B cell (primary cell): ENCODE data around the gene GBX1. TPM values are rescaled to one million over a fixed set of nuclear protein-coding genes. Genes with fewer than 3 reads are reported as not detected.

ENCODE experiments used
- ATAC-seq: fragments of 200-7000 bp; cut with Tn5 transposase; one replicate; pipeline ENCODE4 v1.10.0; 2021; ENCODE audit warnings: low read depth, mild to moderate bottlenecking, moderate number of reproducible peaks, moderate library complexity
- CTCF ChIA-PET: fragments of 350-600 bp; sonication (Branson Sonifier 250); formaldehyde crosslinking; loops from one replicate; lab custom pipeline; 2021; ENCODE audit warnings: antibody characterized with exemption, inconsistent platforms; lab: Charles Lee
- POLR2A ChIA-PET: fragments of 350-600 bp; sonication (Branson Sonifier 250); formaldehyde crosslinking; loops from one replicate; lab custom pipeline; 2021; ENCODE audit warnings: antibody characterized with exemption; lab: Charles Lee
- DNase-seq: peaks from one replicate; pipeline ENCODE4 v3.0.0; 2013
- H2AFZ ChIP-seq: 2 replicates; pipeline ENCODE4 v1.6.1; 2012; ENCODE audit warnings: mild to moderate bottlenecking, low read depth, low read length; ENCODE audit not compliant: insufficient read depth, poor library complexity, severe bottlenecking
- H3K27ac ChIP-seq, 2 donors: 1 replicate in 1 of 2; 2 replicates in 1 of 2; pipeline ENCODE4 v1.5.1; 2012 to 2013; ENCODE audit warnings: low read length in 2 of 2, mild to moderate bottlenecking in 2 of 2, moderate library complexity in 1 of 2
- H3K27me3 ChIP-seq, 4 experiments: fragments of 200-600 bp in 1 of 4; sonication (generic) in 1 of 4; replicated peaks in 1 of 4; 1 replicate in 2 of 4; 2 replicates in 2 of 4; pipeline versions ENCODE4 v1.6.1 to v1.7.0; 2013 to 2016; ENCODE audit warnings: low read length in 3 of 4, mild to moderate bottlenecking in 2 of 4, mixed read lengths in 1 of 4, moderate library complexity in 1 of 4; ENCODE audit not compliant: insufficient read depth in 4 of 4, control insufficient read depth in 3 of 4; ENCODE audit errors: control extremely low read depth in 1 of 4
- H3K36me3 ChIP-seq, 2 experiments: replicated peaks in 1 of 2; 1 replicate in 1 of 2; 2 replicates in 1 of 2; pipeline versions ENCODE4 v1.6.1 to v1.7.1; 2013; ENCODE audit warnings: low read length in 1 of 2; ENCODE audit not compliant: insufficient read depth in 2 of 2, control insufficient read depth in 1 of 2; ENCODE audit errors: control extremely low read depth in 1 of 2, extremely low read depth in 1 of 2
- H3K4me1 ChIP-seq, 2 donors: fragments of 200-600 bp in 1 of 2; sonication (generic) in 1 of 2; 1 replicate in 1 of 2; 2 replicates in 1 of 2; pipeline versions ENCODE4 v1.5.1 to v1.6.1; 2013 to 2017; ENCODE audit warnings: low read length in 2 of 2; ENCODE audit not compliant: control insufficient read depth in 2 of 2, insufficient read depth in 2 of 2
- H3K4me2 ChIP-seq: replicated peaks from 2 replicates; pipeline ENCODE3; 2012; ENCODE audit warnings: mild to moderate bottlenecking, low read depth, low read length; ENCODE audit not compliant: poor library complexity, severe bottlenecking
- H3K4me3 ChIP-seq, 5 experiments: fragments of 200-600 bp in 1 of 5; sonication (generic) in 1 of 5; 1 replicate in 3 of 5; 2 replicates in 2 of 5; pipeline versions ENCODE4 v1.5.1 to v1.7.0; 2011 to 2016; ENCODE audit warnings: low read length in 4 of 5, mild to moderate bottlenecking in 4 of 5, low read depth in 2 of 5, control low read depth in 1 of 5, moderate library complexity in 1 of 5; ENCODE audit not compliant: insufficient read depth in 1 of 5; ENCODE audit errors: control extremely low read depth in 1 of 5, extremely low read depth in 1 of 5
- H3K79me2 ChIP-seq: fragments of 200-600 bp; sonication (generic); one replicate; pipeline ENCODE4 v1.6.0; 2016; ENCODE audit warnings: low read length; ENCODE audit not compliant: control insufficient read depth, insufficient read depth
- H3K9ac ChIP-seq: fragments of 200-600 bp; sonication (generic); 2 replicates; pipeline ENCODE4 v1.6.1; 2017; ENCODE audit warnings: mild to moderate bottlenecking, low read length, moderate library complexity
- H3K9me3 ChIP-seq, 3 donors: one replicate each; pipeline versions ENCODE4 v1.6.1 to v1.7.1; 2013; ENCODE audit warnings: low read length in 2 of 3; ENCODE audit not compliant: control insufficient read depth in 2 of 3, insufficient read depth in 1 of 3; ENCODE audit errors: control extremely low read depth in 1 of 3
- H4K20me1 ChIP-seq: 2 replicates; pipeline ENCODE4 v1.6.0; 2012; ENCODE audit warnings: mild to moderate bottlenecking, low read length; ENCODE audit not compliant: insufficient read depth, control insufficient read depth, poor library complexity, severe bottlenecking
- H3K27ac Mint-ChIP-seq: one replicate; pipeline ENCODE4 v1.8.0; 2021; ENCODE audit warnings: mixed read lengths
- H3K27me3 Mint-ChIP-seq: one replicate; pipeline ENCODE4 v1.8.0; 2021; ENCODE audit warnings: mixed read lengths
- H3K4me1 Mint-ChIP-seq: one replicate; pipeline ENCODE4 v1.8.0; 2021; ENCODE audit warnings: mixed read lengths
- H3K4me3 Mint-ChIP-seq: one replicate; pipeline ENCODE4 v1.8.0; 2021; ENCODE audit warnings: mixed read lengths
- H3K9me3 Mint-ChIP-seq: one replicate; pipeline ENCODE4 v1.8.0; 2022; ENCODE audit warnings: mixed read lengths; ENCODE audit not compliant: insufficient read depth
- EZH2 ChIP-seq: IDR thresholded peaks from 2 replicates; pipeline ENCODE4 v1.6.1; 2012; ENCODE audit warnings: borderline replicate concordance, low read depth, mild to moderate bottlenecking, moderate library complexity, low read length; ENCODE audit not compliant: insufficient read depth, poor library complexity, severe bottlenecking
- WGBS: methylation state at CpG from one replicate; pipeline ENCODE4 v1.1.5; 2013; ENCODE audit warnings: missing lambda C conversion rate; ENCODE audit not compliant: insufficient coverage; 5-methylcytosine and 5-hydroxymethylcytosine counted together
- intact Hi-C: fragments of 100-400 bp; cut with micrococcal nuclease; formaldehyde crosslinking; loops from one replicate; pipeline ENCODE4 v1.10.0; 2022
- polyA plus RNA-seq: library from polyadenylated mRNA; depleted of rRNA; stranded (reverse); fragments of >200 nt; gene quantifications from 2 replicates; pipeline ENCODE4 v1.2.3, GENCODE V29; 2012
- total RNA-seq, 2 donors: library from RNA; stranded (reverse); fragments of 120-200 nt in 1 of 2; gene quantifications; 1 replicate in 1 of 2; 2 replicates in 1 of 2; pipeline versions ENCODE4 v1.2.3 to v1.2.4, GENCODE V29; 2013 to 2022
- TF ChIP-seq, protein P1 (sequence below): fragments of 200-600 bp; IDR thresholded peaks from one replicate; pipeline ENCODE4 v1.8.0; 2022; ENCODE audit warnings: antibody characterized with exemption, mild to moderate bottlenecking

Gene GBX1
- total and polyA plus RNA-seq, 2 donors (not counting 1 experiment from before 2014, with no cell fraction given) = not detected

DNA sequence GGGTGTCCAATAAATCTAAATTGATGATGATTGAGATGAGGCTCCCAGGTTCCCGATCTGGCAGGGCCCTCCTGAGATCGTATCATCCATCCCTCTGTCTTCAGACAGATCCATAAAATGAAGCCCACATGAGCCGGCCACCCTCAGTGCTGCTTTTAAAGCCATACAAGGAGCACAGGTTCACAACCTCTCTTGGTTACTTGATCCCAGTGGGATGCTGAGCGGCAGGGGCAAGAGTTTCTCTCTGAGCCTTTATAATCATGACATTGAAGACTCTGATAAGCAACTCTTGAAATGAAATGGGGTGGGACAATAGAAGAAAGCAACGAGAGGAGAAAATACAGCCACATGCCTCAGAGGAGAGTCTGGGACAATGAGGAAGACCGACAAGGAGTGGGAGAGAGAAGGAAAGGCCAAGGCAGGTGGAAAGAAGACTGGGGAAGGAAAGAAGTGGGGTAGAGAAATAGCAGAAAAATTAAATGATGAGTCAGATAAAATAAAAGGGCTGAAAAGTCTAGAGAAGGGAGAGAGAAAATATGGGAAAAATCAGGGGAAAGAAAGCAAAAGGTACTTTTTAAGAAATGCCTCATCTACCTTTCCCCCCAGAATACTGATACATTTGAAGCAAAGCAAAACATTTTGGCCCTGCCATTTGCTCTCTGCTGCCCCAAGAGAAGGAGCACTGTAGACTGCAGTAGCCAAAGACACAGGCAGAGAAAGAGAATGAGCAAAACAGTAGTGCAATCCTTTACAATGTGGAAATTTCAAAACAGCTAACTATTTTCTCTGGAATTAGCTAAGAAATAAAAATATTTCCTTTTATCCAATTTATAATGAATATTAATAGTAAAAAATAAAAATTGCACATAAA, 14.6 kb downstream of the GBX1 start:
- no peaks in the 10 kb centered on the region for H3K9me3 Mint-ChIP-seq

GRCh38 chr7:151150388-151150787, 17.1 kb downstream of the GBX1 start:
- CTCF ChIA-PET = no interaction called here
- no peak overlapping the region for H3K4me3 ChIP-seq
- WGBS = 100% methylated on average over 1 of the region's 3 CpGs
- H3K4me1 Mint-ChIP-seq = no peaks in the 10 kb centered on the region
- H3K4me3 Mint-ChIP-seq = no peak overlapping the region
- no peak for TF ChIP-seq EZH2
- TF ChIP-seq, protein P1, sequence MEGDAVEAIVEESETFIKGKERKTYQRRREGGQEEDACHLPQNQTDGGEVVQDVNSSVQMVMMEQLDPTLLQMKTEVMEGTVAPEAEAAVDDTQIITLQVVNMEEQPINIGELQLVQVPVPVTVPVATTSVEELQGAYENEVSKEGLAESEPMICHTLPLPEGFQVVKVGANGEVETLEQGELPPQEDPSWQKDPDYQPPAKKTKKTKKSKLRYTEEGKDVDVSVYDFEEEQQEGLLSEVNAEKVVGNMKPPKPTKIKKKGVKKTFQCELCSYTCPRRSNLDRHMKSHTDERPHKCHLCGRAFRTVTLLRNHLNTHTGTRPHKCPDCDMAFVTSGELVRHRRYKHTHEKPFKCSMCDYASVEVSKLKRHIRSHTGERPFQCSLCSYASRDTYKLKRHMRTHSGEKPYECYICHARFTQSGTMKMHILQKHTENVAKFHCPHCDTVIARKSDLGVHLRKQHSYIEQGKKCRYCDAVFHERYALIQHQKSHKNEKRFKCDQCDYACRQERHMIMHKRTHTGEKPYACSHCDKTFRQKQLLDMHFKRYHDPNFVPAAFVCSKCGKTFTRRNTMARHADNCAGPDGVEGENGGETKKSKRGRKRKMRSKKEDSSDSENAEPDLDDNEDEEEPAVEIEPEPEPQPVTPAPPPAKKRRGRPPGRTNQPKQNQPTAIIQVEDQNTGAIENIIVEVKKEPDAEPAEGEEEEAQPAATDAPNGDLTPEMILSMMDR = no peak
- no peaks in the 10 kb centered on the region for H3K9me3 ChIP-seq
- H3K27ac ChIP-seq = no peak overlapping the region
- DNase-seq (no peak), ATAC-seq (no peak)
- POLR2A ChIA-PET = no interaction called here
- H2AFZ ChIP-seq = no peak overlapping the region
- no peaks in the 10 kb centered on the region for H3K4me1 ChIP-seq
- H3K79me2 ChIP-seq = no peaks in the 10 kb centered on the region
- H3K4me2 ChIP-seq = no peak overlapping the region
- peaks cover 0 to 35% (median 9%) of the 10 kb centered on the region in 4 experiments for H3K27me3 ChIP-seq
- H3K27ac Mint-ChIP-seq = no peak overlapping the region
- no peaks in the 10 kb centered on the region for H4K20me1 ChIP-seq
- H3K9ac ChIP-seq = no peak overlapping the region
- H3K9me3 Mint-ChIP-seq = no peaks in the 10 kb centered on the region
- intact Hi-C loops = no loop called here
- H3K36me3 ChIP-seq = no peaks in the 10 kb centered on the region
- peaks cover 28% of the 10 kb centered on the region for H3K27me3 Mint-ChIP-seq

More for the DNA sequence above, 14.6 kb downstream of the GBX1 start:
- TF ChIP-seq, protein P1 = no peak
- TF ChIP-seq EZH2 = no peak
- Mint-ChIP-seq H3K4me1 (no peaks in the 10 kb centered on the region), H3K27ac (no peak overlapping the region), H3K4me3 (no peak overlapping the region), H3K27me3 (peaks cover 36% of the 10 kb centered on the region)
- Histone ChIP-seq H4K20me1 (no peaks in the 10 kb centered on the region), H3K9me3 (no peaks in the 10 kb centered on the region), H2AFZ (no peak overlapping the region), H3K4me1 (no peaks in the 10 kb centered on the region), H3K79me2 (no peaks in the 10 kb centered on the region), H3K27ac (no peak overlapping the region), H3K4me3 (no peak overlapping the region), H3K27me3 (peaks cover 0 to 32% (median 10%) of the 10 kb centered on the region in 4 experiments), H3K9ac (no peak overlapping the region), H3K4me2 (no peak overlapping the region), H3K36me3 (no peaks in the 10 kb centered on the region)
- ChIA-PET CTCF (no interaction called here), POLR2A (no interaction called here)
- intact Hi-C loops = no loop called here
- DNase-seq (no peak), ATAC-seq (no peak)
- 85% methylated on average over 3 of the region's 6 CpGs for WGBS
